Large intestine (tissue), 12 donors: ENCODE data around the gene ZNF619. TPM values are rescaled to one million over a fixed set of nuclear protein-coding genes. Genes with fewer than 3 reads are reported as not detected.

Experiments
- DNase-seq, 2 donors: peaks; one replicate each; pipeline versions ENCODE4 v3.0.0 to v3.0.0-alpha.2; 2013
- H3K27ac ChIP-seq: one replicate; pipeline ENCODE4 v1.5.1; 2013; ENCODE audit warnings: low read length
- H3K27me3 ChIP-seq: 2 replicates; pipeline ENCODE4 v1.6.1; 2013; ENCODE audit warnings: low read length; ENCODE audit not compliant: control insufficient read depth, insufficient read depth
- H3K36me3 ChIP-seq: 2 replicates; pipeline ENCODE4 v1.6.1; 2013; ENCODE audit warnings: low read length; ENCODE audit not compliant: control insufficient read depth, insufficient read depth
- H3K4me1 ChIP-seq: one replicate; pipeline ENCODE4 v1.6.1; 2013; ENCODE audit warnings: low read length; ENCODE audit not compliant: control insufficient read depth, insufficient read depth
- H3K4me3 ChIP-seq: one replicate; pipeline ENCODE4 v1.5.1; 2013; ENCODE audit warnings: low read length
- H3K9me3 ChIP-seq: one replicate; pipeline ENCODE4 v1.6.1; 2013; ENCODE audit warnings: mild to moderate bottlenecking, low read depth, low read length, moderate library complexity; ENCODE audit not compliant: control insufficient read depth
- WGBS: methylation state at CpG from one replicate; pipeline ENCODE4 v1.1.5; 2013; ENCODE audit warnings: low lambda C conversion rate; ENCODE audit not compliant: insufficient coverage; 5-methylcytosine and 5-hydroxymethylcytosine counted together
- long read RNA-seq, 11 donors: transcript quantifications; one replicate each; lab custom pipeline, GENCODE V29; 2026
- polyA plus RNA-seq: library from polyadenylated mRNA; unstranded; fragments of 120-200 nt; gene quantifications from one replicate; pipeline ENCODE4 v1.2.1, GENCODE V29; 2013

Gene ZNF619
- polyA plus RNA-seq: 6.1 TPM
- long read RNA-seq, donor 1: 0 reads
- long read RNA-seq, donor 2, partial matches to known transcripts: 0 of 1 reads
- long read RNA-seq, donor 2, other reads (novel, unspliced or antisense): 0 of 1 reads
- long read RNA-seq, donor 3: 0 reads
- long read RNA-seq, donor 4, partial matches to known transcripts: 0 of 1 reads
- long read RNA-seq, donor 4, other reads (novel, unspliced or antisense): 0 of 1 reads
- long read RNA-seq, donor 5, partial matches to known transcripts: 0 of 1 reads
- long read RNA-seq, donor 5, other reads (novel, unspliced or antisense): 0 of 1 reads
- long read RNA-seq, donor 6: 0 reads
- long read RNA-seq, donor 7, partial matches to known transcripts: 0 of 2 reads
- long read RNA-seq, donor 7, other reads (novel, unspliced or antisense): 0 of 2 reads
- long read RNA-seq, donor 8: 0 reads
- long read RNA-seq, donor 9: 0 reads
- long read RNA-seq, donor 10, partial matches to known transcripts: 0 of 1 reads
- long read RNA-seq, donor 10, other reads (novel, unspliced or antisense): 0 of 1 reads
- long read RNA-seq, donor 11, partial matches to known transcripts: 0 of 1 reads
- long read RNA-seq, donor 11, other reads (novel, unspliced or antisense): 0 of 1 reads

- no peaks in the 10 kb centered on the region for H3K27me3 ChIP-seq
- peaks cover 4% of the 10 kb centered on the region for H3K4me1 ChIP-seq
- H3K36me3 ChIP-seq: peaks cover 17% of the 10 kb centered on the region
- peak within 1 kb of the TSS; percentile 25 for H3K27ac ChIP-seq
- 20% methylated on average over 2 of the region's 48 CpGs for WGBS
- peak within 1 kb of the TSS; percentile 75 for H3K4me3 ChIP-seq
- H3K9me3 ChIP-seq: no peaks in the 10 kb centered on the region
- peak; percentile 61 to 87 for DNase-seq
These were observed at the start of gene ZNF619 for GRCh38 chr3:40476478-40477470. Gene ZNF619, plus strand, starts transcription at chr3:40477122. Its CDS starts 858 bp downstream, at chr3:40477980.

- Histone ChIP-seq H3K4me3 (no peak overlapping the region), H3K36me3 (no peaks in the 10 kb centered on the region), H3K27ac (no peak overlapping the region), H3K4me1 (no peaks in the 10 kb centered on the region), H3K27me3 (no peaks in the 10 kb centered on the region), H3K9me3 (no peaks in the 10 kb centered on the region)
- DNase-seq: no peak
- WGBS: no CpG with 5 or more reads among the region's 2 CpGs
These were observed 44.1 kb upstream of the ZNF619 start for GRCh38 chr3:40432793-40433192.

- 40% methylated on average over 1 of the region's 5 CpGs for WGBS
- Histone ChIP-seq H3K27ac (no peak overlapping the region), H3K9me3 (no peaks in the 10 kb centered on the region), H3K36me3 (no peaks in the 10 kb centered on the region), H3K27me3 (no peaks in the 10 kb centered on the region), H3K4me1 (no peaks in the 10 kb centered on the region), H3K4me3 (no peak overlapping the region)
- no peak for DNase-seq
These were observed 39.0 kb upstream of the ZNF619 start for GRCh38 chr3:40437889-40438288.

- H3K9me3 ChIP-seq: no peaks in the 10 kb centered on the region
- H3K4me1 ChIP-seq: no peaks in the 10 kb centered on the region
- H3K27me3 ChIP-seq: no peaks in the 10 kb centered on the region
- WGBS: no CpG with 5 or more reads among the region's 9 CpGs
- DNase-seq: no peak
- H3K4me3 ChIP-seq: no peak overlapping the region
- no peak overlapping the region for H3K27ac ChIP-seq
- H3K36me3 ChIP-seq: peaks cover 6% of the 10 kb centered on the region
These were observed 31.9 kb upstream of the ZNF619 start for GRCh38 chr3:40445062-40445461.

GRCh38 chr3:40445880-40446279 is 31.0 kb upstream of the ZNF619 start:
- Histone ChIP-seq H3K4me3 (no peak overlapping the region), H3K36me3 (peaks cover 10% of the 10 kb centered on the region), H3K27me3 (no peaks in the 10 kb centered on the region), H3K9me3 (no peaks in the 10 kb centered on the region), H3K27ac (no peak overlapping the region), H3K4me1 (no peaks in the 10 kb centered on the region)
- WGBS: 20% methylated on average over 1 of the region's 4 CpGs
- DNase-seq: no peak

GRCh38 chr3:40450438-40450837 is 26.5 kb upstream of the ZNF619 start:
- no peak overlapping the region for H3K27ac ChIP-seq
- no peaks in the 10 kb centered on the region for H3K9me3 ChIP-seq
- H3K4me3 ChIP-seq: no peak overlapping the region
- 86% methylated on average over 1 of the region's 2 CpGs for WGBS
- peaks cover 10% of the 10 kb centered on the region for H3K4me1 ChIP-seq
- peaks cover 12% of the 10 kb centered on the region for H3K36me3 ChIP-seq
- DNase-seq: no peak
- H3K27me3 ChIP-seq: no peaks in the 10 kb centered on the region

GRCh38 chr3:40451551-40451950 is 25.4 kb upstream of the ZNF619 start:
- H3K27ac ChIP-seq: no peak overlapping the region
- DNase-seq: no peak
- peaks cover 8% of the 10 kb centered on the region for H3K36me3 ChIP-seq
- H3K27me3 ChIP-seq: no peaks in the 10 kb centered on the region
- peaks cover 10% of the 10 kb centered on the region for H3K4me1 ChIP-seq
- H3K9me3 ChIP-seq: no peaks in the 10 kb centered on the region
- no peak overlapping the region for H3K4me3 ChIP-seq

GRCh38 chr3:40452057-40452456 is 24.9 kb upstream of the ZNF619 start:
- Histone ChIP-seq H3K36me3 (peaks cover 8% of the 10 kb centered on the region), H3K27me3 (no peaks in the 10 kb centered on the region), H3K27ac (peak overlapping the region; percentile 86), H3K4me1 (peaks cover 10% of the 10 kb centered on the region), H3K4me3 (peak overlapping the region; percentile 68), H3K9me3 (no peaks in the 10 kb centered on the region)
- WGBS: no CpG with 5 or more reads among the region's 1 CpG
- no peak for DNase-seq

- Histone ChIP-seq H3K4me3 (peak overlapping the region; percentile 68), H3K36me3 (peaks cover 8% of the 10 kb centered on the region), H3K4me1 (peaks cover 10% of the 10 kb centered on the region), H3K9me3 (no peaks in the 10 kb centered on the region), H3K27me3 (no peaks in the 10 kb centered on the region), H3K27ac (peak overlapping the region; percentile 86)
- WGBS: no CpG with 5 or more reads among the region's 7 CpGs
- no peak for DNase-seq
These were observed 24.4 kb upstream of the ZNF619 start for GRCh38 chr3:40452562-40452875.
